Subcutaneous adipose tissue (tissue), 4 donors: ENCODE measurements around the gene VGLL4. TPM values are rescaled to one million over a fixed set of nuclear protein-coding genes. Genes with fewer than 3 reads are reported as not detected.

ENCODE experiments used
- total RNA-seq, 4 donors: library from RNA; depleted of rRNA; stranded (reverse); fragments of >200 nt; gene quantifications; one replicate each; pipeline ENCODE4 v1.1.0, GENCODE V29; 2016
- TF ChIP-seq, protein P1 (sequence below): fragments of 450-650 bp; IDR thresholded peaks from one replicate; pipeline ENCODE4 v1.5.1; 2016; ENCODE audit warnings: low read depth, mild to moderate bottlenecking, control low read depth, antibody characterized with exemption, moderate library complexity

VGLL4 gene
- total RNA-seq, 4 donors from 2014 or later: 37.6 to 47.8 (median 40.4) TPM

DNA sequence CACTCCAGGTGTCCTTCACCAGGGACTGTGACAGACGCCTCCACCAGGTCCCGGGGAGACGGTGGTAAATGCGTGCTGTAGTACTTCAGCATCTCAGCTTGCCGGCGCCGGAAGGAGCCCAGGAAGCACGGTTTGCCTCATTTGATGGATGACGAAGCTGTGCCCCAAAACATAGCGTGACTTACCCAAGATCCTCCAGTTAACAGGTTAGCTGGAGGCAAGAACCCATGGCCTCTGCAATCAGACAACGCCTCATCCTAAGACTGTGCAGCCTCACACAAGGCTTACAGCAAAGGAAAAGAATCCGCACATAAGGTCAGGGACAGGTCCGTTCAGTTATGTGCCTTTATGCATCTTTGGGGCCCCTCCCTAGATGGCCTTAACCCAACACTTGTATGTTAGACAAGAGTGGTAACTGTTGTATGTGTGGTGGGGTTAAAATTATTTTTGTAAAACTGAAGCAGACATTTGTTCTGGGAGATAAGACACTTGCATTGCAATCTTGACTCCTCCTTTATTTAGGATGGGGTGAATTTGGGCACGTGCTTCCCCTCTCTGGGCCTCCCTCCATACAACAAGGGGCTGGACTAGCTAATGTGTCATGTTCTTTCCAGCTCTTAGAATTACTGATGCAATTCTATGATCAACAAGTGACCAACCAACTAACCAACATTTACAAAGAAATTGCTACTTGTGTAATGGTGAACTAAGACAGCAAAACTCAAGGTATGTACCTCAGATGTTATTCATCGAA lies 39.4 kb downstream of the VGLL4 start:
- TF ChIP-seq, protein P1, sequence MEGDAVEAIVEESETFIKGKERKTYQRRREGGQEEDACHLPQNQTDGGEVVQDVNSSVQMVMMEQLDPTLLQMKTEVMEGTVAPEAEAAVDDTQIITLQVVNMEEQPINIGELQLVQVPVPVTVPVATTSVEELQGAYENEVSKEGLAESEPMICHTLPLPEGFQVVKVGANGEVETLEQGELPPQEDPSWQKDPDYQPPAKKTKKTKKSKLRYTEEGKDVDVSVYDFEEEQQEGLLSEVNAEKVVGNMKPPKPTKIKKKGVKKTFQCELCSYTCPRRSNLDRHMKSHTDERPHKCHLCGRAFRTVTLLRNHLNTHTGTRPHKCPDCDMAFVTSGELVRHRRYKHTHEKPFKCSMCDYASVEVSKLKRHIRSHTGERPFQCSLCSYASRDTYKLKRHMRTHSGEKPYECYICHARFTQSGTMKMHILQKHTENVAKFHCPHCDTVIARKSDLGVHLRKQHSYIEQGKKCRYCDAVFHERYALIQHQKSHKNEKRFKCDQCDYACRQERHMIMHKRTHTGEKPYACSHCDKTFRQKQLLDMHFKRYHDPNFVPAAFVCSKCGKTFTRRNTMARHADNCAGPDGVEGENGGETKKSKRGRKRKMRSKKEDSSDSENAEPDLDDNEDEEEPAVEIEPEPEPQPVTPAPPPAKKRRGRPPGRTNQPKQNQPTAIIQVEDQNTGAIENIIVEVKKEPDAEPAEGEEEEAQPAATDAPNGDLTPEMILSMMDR: no peak

DNA sequence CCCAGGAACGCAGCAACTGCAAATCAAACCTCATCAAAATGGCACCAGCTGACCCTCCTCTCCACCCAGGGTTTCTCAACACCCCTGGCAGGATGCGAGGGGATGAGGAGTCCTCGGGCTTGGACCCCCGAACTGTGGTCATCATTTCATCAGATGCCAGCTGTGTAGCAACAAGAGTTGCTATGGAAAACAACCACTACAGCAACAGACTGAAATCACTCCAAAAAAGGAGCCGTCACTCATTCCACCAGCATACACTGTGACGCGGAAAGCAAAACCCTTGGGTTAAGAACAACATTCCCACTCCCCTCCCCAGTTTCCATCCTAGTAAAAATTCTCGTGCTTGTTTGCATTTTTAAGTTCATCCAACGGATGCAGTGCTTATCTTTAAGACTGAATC lies 40.1 kb downstream of the VGLL4 start:
- TF ChIP-seq, protein P1: no peak

DNA sequence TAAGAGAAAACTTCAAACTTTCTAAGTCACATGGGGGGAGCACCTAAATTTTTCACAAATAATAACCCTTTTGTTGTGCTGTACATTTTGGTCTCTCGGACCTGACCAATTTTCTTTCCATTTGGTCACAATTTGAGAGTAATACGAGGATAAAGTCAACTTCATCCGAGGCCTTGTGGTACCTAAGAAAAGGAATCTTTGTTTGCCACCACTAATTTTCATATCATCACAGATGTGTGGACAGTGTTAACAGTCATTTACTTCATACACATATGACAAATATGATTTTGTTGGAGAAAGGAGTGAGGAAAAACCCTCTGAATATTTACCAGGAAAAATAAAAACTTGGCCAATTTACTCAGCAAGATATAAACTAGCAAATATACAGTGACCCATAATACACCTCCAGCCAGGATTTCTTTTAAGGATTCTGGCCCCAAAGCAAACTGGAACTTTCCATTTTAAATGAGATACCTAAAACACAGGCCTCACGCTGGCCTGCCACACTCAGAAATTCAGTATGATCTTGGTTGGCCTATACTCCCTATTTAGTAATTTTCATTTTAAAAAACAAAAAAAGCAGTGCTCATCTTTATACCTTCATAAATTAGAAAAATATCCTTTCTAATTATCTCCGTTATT lies 40.7 kb downstream of the VGLL4 start:
- TF ChIP-seq, protein P1: no peak

DNA sequence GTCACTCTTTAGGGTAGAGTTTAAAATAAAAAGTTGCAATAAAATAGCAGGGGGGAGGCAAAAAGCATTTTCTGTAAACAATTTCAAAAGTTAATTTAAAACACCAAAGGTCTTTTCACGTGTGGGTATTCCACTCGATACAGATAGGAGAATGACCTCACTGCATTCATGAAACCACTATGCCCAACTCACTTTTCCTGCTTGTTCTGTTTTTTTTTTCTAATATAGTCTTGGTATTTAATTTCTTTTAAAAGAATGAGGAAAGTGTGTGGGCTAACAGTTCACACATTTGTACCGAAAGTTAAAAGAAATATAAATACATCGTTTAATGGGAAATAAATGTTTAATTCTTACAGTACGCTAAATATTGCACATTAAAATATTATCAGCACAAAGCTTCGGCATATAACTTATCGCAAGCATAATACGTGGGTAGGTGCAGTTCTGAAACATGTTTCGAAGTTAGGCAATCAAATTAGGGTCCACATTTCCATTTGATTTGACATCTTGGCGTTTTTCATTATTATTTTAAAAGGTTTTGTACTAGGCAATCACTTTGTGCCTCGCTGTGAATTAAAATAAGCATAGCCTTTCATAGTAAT lies 41.4 kb downstream of the VGLL4 start:
- TF ChIP-seq, protein P1: no peak

DNA sequence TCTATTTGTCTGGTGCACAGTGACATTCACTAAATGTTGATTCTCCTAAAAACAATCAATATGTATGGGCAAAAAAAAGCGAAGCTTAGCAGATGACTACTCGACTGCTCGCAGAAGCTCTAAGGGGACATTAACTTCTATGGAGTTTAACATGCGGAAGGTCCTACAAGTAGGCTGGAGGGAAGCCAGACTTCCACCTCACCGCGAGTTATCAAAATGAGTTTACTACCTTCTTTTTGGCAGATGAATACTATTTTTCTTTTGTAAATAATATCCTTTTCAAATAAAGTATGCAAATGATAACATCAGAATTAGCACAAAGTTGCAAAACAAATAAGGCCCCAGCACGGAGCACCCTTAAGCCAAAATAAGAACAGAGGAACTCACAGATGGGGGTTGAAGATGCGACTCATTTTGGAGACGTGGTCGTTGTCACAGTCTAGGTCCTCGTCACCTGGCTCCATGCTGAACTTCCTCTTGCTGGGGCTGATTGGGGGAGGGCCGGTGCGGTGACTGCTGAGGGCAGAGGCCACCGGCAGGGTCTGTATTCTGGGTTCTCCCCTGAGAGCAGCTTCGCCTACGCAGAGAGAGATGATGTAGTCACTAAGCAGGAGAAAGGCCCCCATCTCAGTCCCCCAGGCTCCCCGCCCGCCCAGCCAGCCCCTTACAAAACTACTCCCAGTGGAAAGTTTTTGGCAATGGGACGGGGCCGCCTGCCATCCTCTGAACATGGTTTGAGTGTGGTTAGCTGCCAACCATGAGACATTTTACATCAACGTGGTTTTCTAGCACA lies 42.1 kb downstream of the VGLL4 start:
- TF ChIP-seq, protein P1: no peak

DNA sequence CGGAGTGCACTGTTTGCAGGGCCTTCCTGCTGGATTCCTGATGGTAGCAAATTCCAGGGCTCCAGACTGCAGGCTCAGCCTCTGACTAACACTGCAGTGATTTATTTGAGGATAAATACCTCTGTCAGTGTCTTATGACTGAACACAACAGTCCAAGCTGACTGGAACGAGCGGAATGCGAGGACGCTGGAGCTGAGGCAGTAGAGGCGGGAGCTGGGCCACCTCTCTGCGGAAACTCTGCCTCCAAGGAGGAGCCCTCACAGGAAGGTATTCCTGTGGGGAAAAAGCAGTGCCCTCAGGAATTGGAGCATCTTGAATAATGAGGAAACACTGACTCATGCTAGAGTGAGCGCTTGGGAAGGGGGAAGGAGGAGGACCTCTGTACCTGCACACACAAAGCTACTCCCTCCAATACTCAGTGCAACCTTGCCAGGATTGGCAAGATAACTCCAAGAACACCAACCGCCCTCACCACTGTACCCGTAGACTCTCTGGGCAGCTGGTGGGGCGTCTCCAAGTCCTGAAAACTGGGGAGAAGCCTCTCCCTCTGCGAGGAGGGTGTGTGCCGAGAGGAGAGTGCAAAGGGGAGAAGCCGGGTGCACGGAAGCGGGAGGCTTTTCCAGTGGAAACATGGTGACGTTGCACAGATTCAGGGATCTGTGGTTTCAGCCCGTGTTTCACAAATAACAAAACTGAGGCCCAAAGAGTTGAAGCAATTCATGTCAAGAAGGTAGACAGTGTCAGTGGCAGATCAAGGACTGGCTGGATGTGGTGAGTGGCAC lies 43.0 kb downstream of the VGLL4 start:
- TF ChIP-seq, protein P1: no peak
